Dermis blood vessel endothelial cell (primary cell): ENCODE measurements around the gene DUSP7. TPM values are rescaled to one million over a fixed set of nuclear protein-coding genes. Genes with fewer than 3 reads are reported as not detected.

ENCODE experiments used
- DNase-seq: peaks from one replicate; pipeline ENCODE4 v3.0.0; 2010
- total RNA-seq: library from RNA; depleted of rRNA; stranded (reverse); fragments of >200 nt; gene quantifications from 2 replicates; pipeline ENCODE4 v1.2.3, GENCODE V29; 2014

The DUSP7 gene
- total RNA-seq, 1 donor from 2014 or later, result 8.0 TPM

GRCh38 chr3:52024765-52025452 lies 31.5 kb downstream of the DUSP7 start:
- DNase-seq, result no peak

- DNase-seq, result no peak
These were observed 32.3 kb downstream of the DUSP7 start for GRCh38 chr3:52023860-52024764.

GRCh38 chr3:52023101-52023770 lies 33.1 kb downstream of the DUSP7 start:
- no peak for DNase-seq

GRCh38 chr3:52022323-52023100 lies 33.9 kb downstream of the DUSP7 start:
- DNase-seq, result no peak

- DNase-seq, result no peak
These were observed 34.7 kb downstream of the DUSP7 start for GRCh38 chr3:52021489-52022268.

GRCh38 chr3:52020796-52021195 lies 35.6 kb downstream of the DUSP7 start:
- no peak for DNase-seq

GRCh38 chr3:52019352-52020080 lies 36.9 kb downstream of the DUSP7 start:
- no peak for DNase-seq

- no peak for DNase-seq
These were observed 37.9 kb downstream of the DUSP7 start for GRCh38 chr3:52018319-52019000.

- DNase-seq, result no peak
These were observed 38.8 kb downstream of the DUSP7 start for GRCh38 chr3:52017586-52017985.

- no peak for DNase-seq
These were observed 40.7 kb downstream of the DUSP7 start for GRCh38 chr3:52015438-52016228.

GRCh38 chr3:52014613-52015012 lies 41.8 kb downstream of the DUSP7 start:
- DNase-seq, result peak; percentile 36

- no peak for DNase-seq
These were observed 42.4 kb downstream of the DUSP7 start for GRCh38 chr3:52013802-52014598.

- peak; percentile 44 for DNase-seq
These were observed 43.7 kb downstream of the DUSP7 start for GRCh38 chr3:52012699-52013098.

GRCh38 chr3:52010431-52010830 lies 45.9 kb downstream of the DUSP7 start:
- no peak for DNase-seq

- DNase-seq, result no peak
These were observed 49.1 kb downstream of the DUSP7 start for GRCh38 chr3:52007291-52007690.

GRCh38 chr3:52006820-52007133 lies 49.6 kb downstream of the DUSP7 start:
- no peak for DNase-seq

- no peak for DNase-seq
These were observed 50.2 kb downstream of the DUSP7 start for GRCh38 chr3:52006017-52006819.

- peak; percentile 76 for DNase-seq
These were observed 50.8 kb downstream of the DUSP7 start for GRCh38 chr3:52005571-52005986.
